Spleen (tissue), 11 donors: ENCODE measurements around the gene NAA80. TPM values are rescaled to one million over a fixed set of nuclear protein-coding genes. Genes with fewer than 3 reads are reported as not detected.

Experiments
- DNase-seq: peaks from one replicate; pipeline ENCODE4 v3.0.0-alpha.2; 2020
- H3K27ac ChIP-seq, 8 donors: fragments of 200-600 bp; sonication (generic) in 7 of 8; 1 replicate in 4 of 8; 2 replicates in 4 of 8; pipeline versions ENCODE4 v1.5.0 to v1.8.0; 2016 to 2021; ENCODE audit warnings: inconsistent platforms in 4 of 8, mild to moderate bottlenecking in 4 of 8, moderate library complexity in 1 of 8
- H3K27me3 ChIP-seq, 7 donors: fragments of 200-600 bp; sonication (generic) in 6 of 7; replicated peaks in 1 of 7; 1 replicate in 4 of 7; 2 replicates in 3 of 7; pipeline versions ENCODE4 v1.5.0 to v1.8.0; 2016 to 2021; ENCODE audit warnings: inconsistent platforms in 3 of 7, mild to moderate bottlenecking in 1 of 7
- H3K36me3 ChIP-seq, 6 donors: fragments of 200-600 bp; sonication (generic) in 5 of 6; 1 replicate in 4 of 6; 2 replicates in 2 of 6; pipeline versions ENCODE4 v1.5.0 to v1.8.0; 2016 to 2021; ENCODE audit warnings: inconsistent platforms in 2 of 6
- H3K4me1 ChIP-seq, 6 donors: fragments of 200-600 bp; sonication (generic) in 5 of 6; 1 replicate in 3 of 6; 2 replicates in 3 of 6; pipeline versions ENCODE4 v1.5.0 to v1.8.0; 2016 to 2021; ENCODE audit warnings: inconsistent platforms in 3 of 6
- H3K4me3 ChIP-seq, 8 donors: fragments of 200-600 bp; sonication (generic) in 7 of 8; 1 replicate in 4 of 8; 2 replicates in 4 of 8; pipeline versions ENCODE4 v1.5.0 to v1.8.0; 2016 to 2021; ENCODE audit warnings: inconsistent platforms in 4 of 8, mild to moderate bottlenecking in 4 of 8, moderate library complexity in 2 of 8
- H3K9me3 ChIP-seq, 8 donors: fragments of 200-600 bp; sonication (generic) in 7 of 8; 1 replicate in 4 of 8; 2 replicates in 4 of 8; pipeline versions ENCODE4 v1.5.0 to v1.8.0; 2016 to 2021; ENCODE audit warnings: inconsistent platforms in 4 of 8
- CTCF ChIP-seq, 11 experiments: fragments of 200-600 bp in 7 of 11; fragments of 450-650 bp in 4 of 11; sonication (generic) in 4 of 11; IDR thresholded peaks in 8 of 11; conservative IDR thresholded peaks in 3 of 11; 1 replicate in 7 of 11; 2 replicates in 4 of 11; pipeline versions ENCODE4 v1.4.0 to v1.8.0; 2016 to 2021; ENCODE audit warnings: antibody characterized with exemption in 11 of 11, inconsistent platforms in 4 of 11, mild to moderate bottlenecking in 1 of 11
- POLR2A ChIP-seq, 3 donors: fragments of 450-650 bp; IDR thresholded peaks; one replicate each; pipeline ENCODE4 v1.5.1; 2017; ENCODE audit warnings: antibody characterized with exemption in 3 of 3, mild to moderate bottlenecking in 1 of 3
- POLR2AphosphoS5 ChIP-seq, 3 donors: sonication (generic); formaldehyde crosslinking; IDR thresholded peaks; one replicate each; pipeline ENCODE4 v1.5.1; 2017; ENCODE audit warnings: antibody characterized with exemption in 3 of 3
- WGBS, 5 donors: extraction: QIAGEN DNeasy Blood & Tissue Kit in 3 of 5; methylation state at CpG; one replicate each; pipeline versions ENCODE4 v1.1.5 to v1.1.7; 2013 to 2018; 5-methylcytosine and 5-hydroxymethylcytosine counted together
- intact Hi-C: fragments of 100-400 bp; cut with DNase I; formaldehyde crosslinking; loops from one replicate; pipeline ENCODE4 v1.15.0; 2023; ENCODE audit warnings: low total_unique reads
- polyA plus RNA-seq, 3 donors: library from polyadenylated mRNA; stranded (reverse); fragments of 200-250 nt; gene quantifications; one replicate each; pipeline ENCODE4 v1.2.1, GENCODE V29; 2013
- total RNA-seq, 7 donors: library from RNA; depleted of rRNA in 3 of 7; stranded (reverse); fragments of >200 nt in 3 of 7; fragmentation: NEBNext Ultra II Directional in 4 of 7; extraction: Animal tissue kit (Norgen Biotek cat#: 25700) in 4 of 7; gene quantifications; one replicate each; pipeline versions ENCODE4 v1.1.0 to v1.2.1, GENCODE V29; 2016 to 2021
- donor health status: healthy with polysubstance abuse.
- donor health status: DM: no; HTN: no; CAD: no; lungs with moderate emphysema.
- donor health status: DM: no; HTN: no; CAD: no.
- donor health status: Bipolar disorder and iron deficiency.
- donor health status: healthy.
- donor health status: DM: no; HTN: no; CAD: no.
- donor health status: DM: yes; HTN: yes; CAD: no.

Gene NAA80
- total and polyA plus RNA-seq, 10 donors = 7.8 to 15.5 (median 12.8) TPM

- Histone ChIP-seq H3K36me3 (peaks cover 0 to 91% (median 45%) of the 10 kb centered on the region in 6 donors), H3K27me3 (no peaks in the 10 kb centered on the region), H3K4me1 (peaks cover 84 to 100% (median 100%) of the 10 kb centered on the region in 6 donors), H3K9me3 (no peaks in the 10 kb centered on the region), H3K4me3 (peak overlapping the region in 1 of 8 donors; percentile 21), H3K27ac (peak overlapping the region; percentile 70 to 99 (median 96))
- WGBS, 5 donors = 79 to 97% (median 86%) methylated on average over 4 to 5 of the region's 5 CpGs
- DNase-seq = no peak
- intact Hi-C loops = no loop called here
- TF ChIP-seq CTCF (IDR thresholded peaks at IDR 0.05 in 8 of 11, conservative IDR thresholded peaks at IDR 0.05 in 3 of 11) (no peak), POLR2AphosphoS5 (IDR thresholded peaks at IDR 0.05) (no peak), POLR2A (IDR thresholded peaks at IDR 0.05) (no peak)
These were observed 49.7 kb downstream of the NAA80 start for GRCh38 chr3:50249457-50249856.

- H3K27me3 ChIP-seq = no peaks in the 10 kb centered on the region
- H3K4me3 ChIP-seq = peak overlapping the region in 1 of 8 donors; percentile 21
- peak; percentile 87 for DNase-seq
- H3K4me1 ChIP-seq = peaks cover 85 to 100% (median 100%) of the 10 kb centered on the region in 6 donors
- 26 to 46% (median 34%) methylated on average over 3 of the region's 3 CpGs for WGBS, 5 donors
- peak overlapping the region; percentile 70 to 99 (median 96) for H3K27ac ChIP-seq
- H3K36me3 ChIP-seq = peaks cover 0 to 91% (median 39%) of the 10 kb centered on the region in 6 donors
- intact Hi-C loops = no loop called here
- peak in 1 of 11 experiments; percentile 9 for TF ChIP-seq CTCF (IDR thresholded peaks at IDR 0.05 in 8 of 11, conservative IDR thresholded peaks at IDR 0.05 in 3 of 11)
- TF ChIP-seq POLR2A (IDR thresholded peaks at IDR 0.05) = no peak
- peak; percentile 79 to 84 (median 83) for TF ChIP-seq POLR2AphosphoS5 (IDR thresholded peaks at IDR 0.05)
- no peaks in the 10 kb centered on the region for H3K9me3 ChIP-seq
These were observed 50.8 kb downstream of the NAA80 start for GRCh38 chr3:50248387-50248786.

- peaks cover 97 to 100% (median 100%) of the 10 kb centered on the region in 6 donors for H3K4me1 ChIP-seq
- H3K27ac ChIP-seq = peak overlapping the region; percentile 86 to 99 (median 96)
- no peak for TF ChIP-seq POLR2A (IDR thresholded peaks at IDR 0.05)
- TF ChIP-seq POLR2AphosphoS5 (IDR thresholded peaks at IDR 0.05) = peak; percentile 3 to 40 (median 4)
- TF ChIP-seq CTCF (IDR thresholded peaks at IDR 0.05 in 8 of 11, conservative IDR thresholded peaks at IDR 0.05 in 3 of 11) = peak in 7 of 11 experiments; percentile 3 to 79 (median 63)
- peak; percentile 91 for DNase-seq
- no peaks in the 10 kb centered on the region for H3K27me3 ChIP-seq
- intact Hi-C loops = no loop called here
- no peaks in the 10 kb centered on the region for H3K9me3 ChIP-seq
- WGBS, 5 donors = 3 to 10% (median 7%) methylated on average over 5 to 10 of the region's 10 CpGs
- H3K36me3 ChIP-seq = peaks cover 0 to 77% (median 21%) of the 10 kb centered on the region in 6 donors
- H3K4me3 ChIP-seq = peak overlapping the region; percentile 19 to 67 (median 37)
These were observed 52.7 kb downstream of the NAA80 start for GRCh38 chr3:50246517-50246954.

Other genes with a start within 250 kb of the NAA80 start
- 100 to 1,000 TPM; 196 to 381 (median 263) TPM for gene RBM5, start 210.5 kb downstream of the NAA80 start, total RNA-seq
- 100 to 1,000 TPM in 2 of 3 donors, 10 to 100 TPM in 1; 79.2 to 190 (median 149) TPM for gene RBM5, start 210.5 kb downstream of the NAA80 start, polyA plus RNA-seq
- 100 to 1,000 TPM in 3 of 7 donors, 10 to 100 TPM in 4; 56.1 to 205 (median 98.8) TPM for gene SEMA3F, start 144.1 kb downstream of the NAA80 start, total RNA-seq
- 10 to 100 TPM; 16.9 to 34.2 (median 31.7) TPM for gene SEMA3F, start 144.1 kb downstream of the NAA80 start, polyA plus RNA-seq
- under 1 TPM in 2 of 7 donors, not detected in 5; 0.18 to 0.44 TPM for gene GNAT1, start 107.8 kb downstream of the NAA80 start, total RNA-seq
- gene GNAT1, start 107.8 kb downstream of the NAA80 start, polyA plus RNA-seq = under 1 TPM in 1 of 3 donors, not detected in 2; 0.05 TPM
- not detected for gene SLC38A3, start 94.1 kb downstream of the NAA80 start, total RNA-seq
- gene SLC38A3, start 94.1 kb downstream of the NAA80 start, polyA plus RNA-seq = under 1 TPM in 2 of 3 donors, not detected in 1; 0.02 to 0.07 TPM
- 100 to 1,000 TPM; 276 to 466 (median 385) TPM for gene GNAI2, start 63.2 kb downstream of the NAA80 start, total RNA-seq
- gene GNAI2, start 63.2 kb downstream of the NAA80 start, polyA plus RNA-seq = 100 to 1,000 TPM; 147 to 232 (median 170) TPM
- 10 to 100 TPM in 1 of 7 donors, 1 to 10 TPM in 6; 2.2 to 13.9 (median 4.5) TPM for gene SEMA3B, start 30.3 kb downstream of the NAA80 start, total RNA-seq
- gene SEMA3B, start 30.3 kb downstream of the NAA80 start, polyA plus RNA-seq = 10 to 100 TPM in 1 of 3 donors, 1 to 10 TPM in 2; 2.7 to 14.5 (median 3.4) TPM
- gene LSMEM2, start 20.3 kb downstream of the NAA80 start, total RNA-seq = under 1 TPM in 1 of 7 donors, not detected in 6; 0.46 TPM
- gene LSMEM2, start 20.3 kb downstream of the NAA80 start, polyA plus RNA-seq = under 1 TPM; 0.06 to 0.29 (median 0.20) TPM
- 10 to 100 TPM; 40.2 to 67.6 (median 48.0) TPM for gene IFRD2, start 7.0 kb downstream of the NAA80 start, total RNA-seq
- 10 to 100 TPM; 58.4 to 76.7 (median 74.8) TPM for gene IFRD2, start 7.0 kb downstream of the NAA80 start, polyA plus RNA-seq
- 1 to 10 TPM in 6 of 7 donors, under 1 TPM in 1; 0.73 to 3.8 (median 2.7) TPM for gene HYAL3, start within 50 bp of the NAA80 start, total RNA-seq
- 1 to 10 TPM; 1.4 to 2.4 (median 2.1) TPM for gene HYAL3, start within 50 bp of the NAA80 start, polyA plus RNA-seq
- 100 to 1,000 TPM in 5 of 7 donors, 10 to 100 TPM in 2; 46.8 to 172 (median 122) TPM for gene HYAL1, start 4.2 kb upstream of the NAA80 start, total RNA-seq
- gene HYAL1, start 4.2 kb upstream of the NAA80 start, polyA plus RNA-seq = 10 to 100 TPM; 18.2 to 49.4 (median 46.6) TPM
- 100 to 1,000 TPM; 192 to 746 (median 523) TPM for gene HYAL2, start 23.3 kb upstream of the NAA80 start, total RNA-seq
- 100 to 1,000 TPM; 108 to 155 (median 123) TPM for gene HYAL2, start 23.3 kb upstream of the NAA80 start, polyA plus RNA-seq
- gene TUSC2, start 28.8 kb upstream of the NAA80 start, total RNA-seq = 10 to 100 TPM; 19.4 to 33.6 (median 24.4) TPM
- 10 to 100 TPM; 20.6 to 36.5 (median 34.4) TPM for gene TUSC2, start 28.8 kb upstream of the NAA80 start, polyA plus RNA-seq
- gene RASSF1, start 41.4 kb upstream of the NAA80 start, total RNA-seq = 100 to 1,000 TPM in 1 of 7 donors, 10 to 100 TPM in 6; 48.3 to 113 (median 63.3) TPM
- gene RASSF1, start 41.4 kb upstream of the NAA80 start, polyA plus RNA-seq = 10 to 100 TPM; 59.3 to 83.7 (median 81.4) TPM
- 1 to 10 TPM in 3 of 7 donors, under 1 TPM in 3, not detected in 1; 0.60 to 2.2 (median 1.1) TPM for gene ZMYND10, start 46.3 kb upstream of the NAA80 start, total RNA-seq
- gene ZMYND10, start 46.3 kb upstream of the NAA80 start, polyA plus RNA-seq = 1 to 10 TPM in 2 of 3 donors, under 1 TPM in 1; 0.56 to 2.1 (median 1.6) TPM
- gene NPRL2, start 51.4 kb upstream of the NAA80 start, total RNA-seq = 10 to 100 TPM; 17.8 to 31.2 (median 22.7) TPM
- 10 to 100 TPM; 22.1 to 28.2 (median 23.0) TPM for gene NPRL2, start 51.4 kb upstream of the NAA80 start, polyA plus RNA-seq
- 10 to 100 TPM; 18.7 to 33.7 (median 24.9) TPM for gene CYB561D2, start 51.5 kb upstream of the NAA80 start, total RNA-seq
- gene CYB561D2, start 51.5 kb upstream of the NAA80 start, polyA plus RNA-seq = 10 to 100 TPM; 26.8 to 35.2 (median 27.2) TPM
- 10 to 100 TPM; 22.6 to 49.2 (median 35.1) TPM for gene TMEM115, start 60.1 kb upstream of the NAA80 start, total RNA-seq
- gene TMEM115, start 60.1 kb upstream of the NAA80 start, polyA plus RNA-seq = 10 to 100 TPM; 14.0 to 22.1 (median 17.2) TPM
- gene CACNA2D2, start 204.2 kb upstream of the NAA80 start, total RNA-seq = 1 to 10 TPM in 6 of 7 donors, under 1 TPM in 1; 0.85 to 3.2 (median 1.4) TPM
- under 1 TPM; 0.24 to 0.64 (median 0.26) TPM for gene CACNA2D2, start 204.2 kb upstream of the NAA80 start, polyA plus RNA-seq